Measurements from ENCODE around the gene PHF14.

- TF ChIP-seq CTCF (IDR thresholded peaks at IDR 0.05) (no peak), POLR2AphosphoS5 (IDR thresholded peaks at IDR 0.05) (no peak)
Measured at GRCh38 chr7:11171569-11172192, 198.0 kb downstream of the PHF14 start.
